Activated T-cell treated with anti-CD3 and anti-CD28 coated beads, Interleukin-2, amount 50 U/mL, for 48 hours (primary cell): ENCODE data around the gene ARPP21.
"Not testable (repeated sequence)": the region's sequence is repeated elsewhere in the genome, so short reads cannot be mapped to it uniquely, and the experiment has no call there.

Experiments used
- DNase-seq, 2 experiments: peaks; one replicate each; pipeline ENCODE4 v3.0.0-alpha.2; 2020

Gene ARPP21

GRCh38 chr3:35787936-35788335 is 148.6 kb downstream of the ARPP21 start:
- DNase-seq = no peak

GRCh38 chr3:35789042-35789831 is 149.9 kb downstream of the ARPP21 start:
- DNase-seq = no peak

GRCh38 chr3:35790764-35791163 is 151.4 kb downstream of the ARPP21 start:
- DNase-seq = no peak

- no peak for DNase-seq
Measured at GRCh38 chr3:35793667-35794066, 154.3 kb downstream of the ARPP21 start.

- DNase-seq = no peak
Measured at GRCh38 chr3:35800960-35801459, 161.7 kb downstream of the ARPP21 start.

GRCh38 chr3:35814531-35814930 is 175.2 kb downstream of the ARPP21 start:
- DNase-seq = no peak

- not testable (repeated sequence) for DNase-seq
Measured at GRCh38 chr3:35815796-35816195, 176.5 kb downstream of the ARPP21 start.

- DNase-seq = no peak
Measured at GRCh38 chr3:35817216-35817615, 177.9 kb downstream of the ARPP21 start.

- DNase-seq = no peak
Measured at GRCh38 chr3:35832140-35832571, 192.8 kb downstream of the ARPP21 start.
